A673 (cell line): ENCODE data around the gene HJURP.

Source experiments
- CTCF ChIP-seq: fragments of 300-800, 200-600 bp; sonication (generic); conservative IDR thresholded peaks from 2 replicates; pipeline ENCODE4 v1.5.1; 2017; ENCODE audit warnings: low read depth, mild to moderate bottlenecking, antibody characterized with exemption, low read length, moderate library complexity, mixed read lengths
- EZH2 ChIP-seq: fragments of 200-600 bp; sonication (generic); IDR thresholded peaks from 2 replicates; pipeline ENCODE4 v1.6.1; 2017; ENCODE audit warnings: borderline replicate concordance, low read depth, mild to moderate bottlenecking, mixed read lengths, antibody characterized with exemption, low read length; ENCODE audit not compliant: poor library complexity, severe bottlenecking

DNA sequence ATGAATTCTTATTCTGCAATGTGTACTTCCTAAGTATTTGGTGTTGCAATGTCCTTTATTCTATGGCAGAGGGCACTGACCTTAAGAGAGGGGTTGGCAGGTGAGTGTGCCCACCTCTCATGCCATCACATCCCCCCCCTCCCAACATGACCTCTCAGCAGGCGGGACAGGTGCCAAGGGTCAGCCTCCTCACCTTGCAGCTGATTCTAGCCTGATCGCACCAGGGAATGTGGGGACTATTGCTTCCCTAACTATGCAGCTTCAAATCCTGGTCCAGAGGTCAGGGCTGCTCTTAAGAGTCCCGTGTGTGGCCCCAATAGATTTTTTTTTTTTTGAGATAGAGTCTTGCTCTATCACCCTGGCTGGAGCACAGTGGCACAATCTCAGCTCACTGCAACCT, 9.5 kb downstream of the HJURP start:
- TF ChIP-seq CTCF: no peak
- no peak for TF ChIP-seq EZH2
